Calu3 (cell line): ENCODE data around the gene ZCCHC7. TPM values are rescaled to one million over a fixed set of nuclear protein-coding genes. Genes with fewer than 3 reads are reported as not detected.

Experiments used
- BruUV-seq: library from RNA; stranded (reverse); fragments of 400-500 nt; replicated peaks from 2 replicates; lab custom pipeline; 2021; lab: Mats Ljungman, UMichigan
- CTCF ChIA-PET: fragments of 300-600 bp; sonication (Branson Sonifier 250); formaldehyde crosslinking; loops from one replicate; lab custom pipeline; 2022; ENCODE audit warnings: antibody characterized with exemption; lab: Charles Lee
- DNase-seq: peaks from one replicate; pipeline ENCODE4 v3.0.0; 2022
- H3K27ac Mint-ChIP-seq: one replicate; pipeline ENCODE4 v1.8.0; 2022; ENCODE audit warnings: mixed read lengths; ENCODE audit not compliant: unreplicated experiment
- H3K27me3 Mint-ChIP-seq: one replicate; pipeline ENCODE4 v1.8.0; 2022; ENCODE audit warnings: mixed read lengths; ENCODE audit not compliant: unreplicated experiment
- H3K36me3 Mint-ChIP-seq: one replicate; pipeline ENCODE4 v1.8.0; 2022; ENCODE audit warnings: mild to moderate bottlenecking, moderate library complexity, mixed read lengths; ENCODE audit not compliant: insufficient read depth, unreplicated experiment
- H3K4me1 Mint-ChIP-seq: one replicate; pipeline ENCODE4 v1.8.0; 2022; ENCODE audit warnings: mild to moderate bottlenecking, low read depth, mixed read lengths; ENCODE audit not compliant: unreplicated experiment
- H3K4me3 Mint-ChIP-seq: one replicate; pipeline ENCODE4 v1.8.0; 2022; ENCODE audit warnings: mild to moderate bottlenecking, low read depth, moderate library complexity, mixed read lengths; ENCODE audit not compliant: unreplicated experiment
- H3K9me3 Mint-ChIP-seq: one replicate; pipeline ENCODE4 v1.8.0; 2022; ENCODE audit warnings: low read depth, mixed read lengths; ENCODE audit not compliant: unreplicated experiment
- CTCF ChIP-seq: fragments of 200-600 bp; IDR thresholded peaks from one replicate; pipeline ENCODE4 v1.8.0; 2022; ENCODE audit warnings: antibody characterized with exemption; ENCODE audit not compliant: unreplicated experiment
- intact Hi-C: fragments of 100-400 bp; cut with micrococcal nuclease; formaldehyde crosslinking; loops from one replicate; pipeline ENCODE4 v1.10.0; 2022; ENCODE audit not compliant: unreplicated experiment
- total RNA-seq: library from RNA; stranded (reverse); gene quantifications from 2 replicates; pipeline ENCODE4 v1.2.3, GENCODE V29; 2022

The ZCCHC7 gene
- total RNA-seq, 1 experiment from 2014 or later = 6.5 TPM

DNA sequence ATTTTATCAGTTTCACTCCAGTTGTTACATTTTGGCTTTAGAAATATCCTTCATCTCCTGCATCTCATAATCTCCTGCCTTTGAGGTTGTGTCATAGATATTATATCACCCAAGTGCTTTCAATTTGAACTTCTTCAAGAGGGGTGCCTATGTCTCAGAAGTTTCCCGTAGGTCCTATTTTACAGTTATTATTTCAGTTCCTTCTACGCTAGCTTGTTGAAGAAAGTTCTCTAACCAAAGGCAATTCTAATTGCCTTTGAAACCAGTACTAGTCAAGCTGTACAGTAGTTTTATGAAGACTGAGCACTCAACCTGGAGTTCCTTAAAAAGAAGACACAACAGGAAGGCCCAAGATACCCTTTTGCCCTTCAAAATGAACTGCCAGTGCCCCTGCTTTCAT is 116.4 kb downstream of the ZCCHC7 start:
- CTCF ChIA-PET = no interaction called here
- no peak overlapping the region for H3K27ac Mint-ChIP-seq
- no peaks in the 10 kb centered on the region for H3K27me3 Mint-ChIP-seq

DNA sequence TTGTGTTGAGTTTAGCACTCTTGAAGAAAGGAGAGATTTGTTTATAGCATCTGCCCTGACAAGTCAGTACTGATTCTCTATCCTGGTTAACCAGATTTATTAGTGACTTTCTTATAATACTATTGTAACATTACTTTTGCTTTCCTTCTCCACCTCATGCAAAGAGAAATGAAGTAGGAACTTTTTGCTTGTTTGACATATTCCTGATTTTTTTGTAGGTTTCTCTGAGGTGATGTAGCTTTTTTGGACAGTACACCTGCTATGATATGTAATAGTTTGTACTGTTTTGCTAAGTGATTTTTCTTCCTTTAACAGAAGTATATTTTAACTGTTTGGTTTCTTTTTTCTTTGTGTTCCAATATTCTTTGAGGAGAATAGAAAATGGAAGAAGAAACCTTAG is 117.7 kb downstream of the ZCCHC7 start:
- no peaks in the 10 kb centered on the region for H3K4me1 Mint-ChIP-seq
- no peaks in the 10 kb centered on the region for H3K36me3 Mint-ChIP-seq
- CTCF ChIA-PET = no interaction called here
- intact Hi-C loops = no loop called here
- no peaks in the 10 kb centered on the region for H3K9me3 Mint-ChIP-seq
- no peaks in the 10 kb centered on the region for H3K27me3 Mint-ChIP-seq
- no peak for DNase-seq
- TF ChIP-seq CTCF = no peak
- H3K27ac Mint-ChIP-seq = no peak overlapping the region
- BruUV-seq = no TSS peak
- no peak overlapping the region for H3K4me3 Mint-ChIP-seq

More for the DNA sequence above, 116.4 kb downstream of the ZCCHC7 start:
- H3K4me3 Mint-ChIP-seq = no peak overlapping the region
- no TSS peak for BruUV-seq
- no peak for DNase-seq
- H3K9me3 Mint-ChIP-seq = no peaks in the 10 kb centered on the region
- H3K4me1 Mint-ChIP-seq = no peaks in the 10 kb centered on the region
- no peaks in the 10 kb centered on the region for H3K36me3 Mint-ChIP-seq
- TF ChIP-seq CTCF = no peak
- intact Hi-C loops = no loop called here

DNA sequence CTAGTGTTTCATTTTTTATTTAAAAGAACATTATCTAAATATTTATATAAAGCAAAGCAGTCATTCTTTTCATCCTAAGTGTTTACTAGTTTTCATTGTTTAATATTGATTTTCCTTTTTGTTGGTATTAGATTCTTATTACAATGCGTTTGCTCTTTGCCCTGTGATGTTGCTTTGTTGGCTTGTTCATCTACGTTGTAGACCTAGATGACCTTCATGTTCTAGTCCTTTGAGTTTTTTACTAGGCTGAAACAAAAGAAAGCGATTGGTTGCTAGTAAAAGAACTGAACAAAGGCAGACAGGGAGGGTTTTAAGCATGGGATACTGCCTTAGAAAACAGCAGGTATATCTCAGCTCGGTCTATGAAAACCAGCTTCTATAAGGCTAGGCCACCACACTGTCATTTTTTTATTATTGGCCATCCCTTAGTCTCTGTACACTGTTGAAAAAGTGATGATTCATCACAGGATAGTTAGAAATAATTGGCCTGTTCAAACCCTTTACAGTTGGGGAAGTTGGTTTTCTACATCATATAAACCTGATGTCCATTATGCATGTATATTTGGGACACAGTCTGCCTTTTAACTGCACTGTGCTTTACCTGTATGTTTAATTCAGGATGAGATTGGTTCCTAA is 119.0 kb downstream of the ZCCHC7 start:
- Mint-ChIP-seq H3K27ac (no peak overlapping the region), H3K4me1 (no peaks in the 10 kb centered on the region), H3K4me3 (no peak overlapping the region), H3K27me3 (no peaks in the 10 kb centered on the region), H3K9me3 (no peaks in the 10 kb centered on the region), H3K36me3 (no peaks in the 10 kb centered on the region)
- no peak for DNase-seq
- no peak for TF ChIP-seq CTCF
- intact Hi-C loops = no loop called here
- BruUV-seq = no TSS peak
- CTCF ChIA-PET = no interaction called here

DNA sequence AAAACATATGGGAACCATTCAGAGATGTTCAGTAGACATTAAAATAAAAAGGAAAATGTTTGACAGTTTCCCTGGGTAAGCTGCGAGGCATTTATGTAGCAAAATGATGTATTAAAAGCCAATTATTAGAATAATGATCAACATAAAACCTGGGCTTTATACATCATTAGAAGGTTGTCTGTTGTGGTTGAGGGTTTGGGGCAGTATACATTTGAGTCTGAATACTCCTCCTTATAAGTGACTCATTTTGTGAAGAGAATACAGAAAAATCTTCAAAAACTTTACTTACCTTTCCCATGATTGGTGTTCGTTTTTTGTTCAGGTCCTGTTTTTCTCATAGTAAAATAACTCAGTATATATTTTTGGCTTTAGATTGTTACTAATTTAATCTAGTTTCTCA is 119.5 kb downstream of the ZCCHC7 start:
- no peaks in the 10 kb centered on the region for H3K27me3 Mint-ChIP-seq
- no peaks in the 10 kb centered on the region for H3K4me1 Mint-ChIP-seq
- no peak for DNase-seq
- H3K27ac Mint-ChIP-seq = no peak overlapping the region
- CTCF ChIA-PET = no interaction called here
- no peak for TF ChIP-seq CTCF
- intact Hi-C loops = no loop called here
- no peaks in the 10 kb centered on the region for H3K36me3 Mint-ChIP-seq
- no peak overlapping the region for H3K4me3 Mint-ChIP-seq
- BruUV-seq = no TSS peak
- H3K9me3 Mint-ChIP-seq = no peaks in the 10 kb centered on the region
